Left ventricle myocardium inferior (tissue), 1 donor: Measurements from ENCODE around the gene ELOB. TPM values are rescaled to one million over a fixed set of nuclear protein-coding genes. Genes with fewer than 3 reads are reported as not detected.

Source experiments
- DNase-seq: peaks from one replicate; pipeline ENCODE4 v3.0.0-alpha.2; 2020
- H3K27ac ChIP-seq: fragments of 200-600 bp; replicated peaks from 2 replicates; pipeline ENCODE4 v1.8.0; 2021
- H3K27me3 ChIP-seq: fragments of 200-600 bp; 2 replicates; pipeline ENCODE4 v1.8.0; 2021; ENCODE audit warnings: low read depth
- H3K36me3 ChIP-seq: fragments of 200-600 bp; 2 replicates; pipeline ENCODE4 v1.8.0; 2021
- H3K4me1 ChIP-seq: fragments of 200-600 bp; 2 replicates; pipeline ENCODE4 v1.8.0; 2021
- H3K4me3 ChIP-seq: fragments of 200-600 bp; 2 replicates; pipeline ENCODE4 v1.8.0; 2021; ENCODE audit warnings: mild to moderate bottlenecking, moderate library complexity
- H3K9me3 ChIP-seq: fragments of 200-600 bp; replicated peaks from 2 replicates; pipeline ENCODE4 v1.8.0; 2021
- intact Hi-C: fragments of 100-400 bp; cut with micrococcal nuclease; formaldehyde crosslinking; loops from one replicate; pipeline ENCODE4 v1.11.0; 2022
- total RNA-seq: library from RNA; stranded (reverse); fragmentation: NEBNext Ultra II Directional; extraction: Animal tissue kit (Norgen Biotek cat#: 25700); gene quantifications from one replicate; pipeline ENCODE4 v1.2.1, GENCODE V29; 2021
- TF ChIP-seq, protein P1 (sequence below): fragments of 200-600 bp; IDR thresholded peaks from 2 replicates; pipeline ENCODE4 v1.8.0; 2021; ENCODE audit warnings: antibody characterized with exemption, mild to moderate bottlenecking, borderline replicate concordance
- donor health status: DM: no; HTN: yes; CAD: no; lungs with severe emphysema.

Gene ELOB
- total RNA-seq, 1 donor from 2014 or later: 304 TPM

DNA sequence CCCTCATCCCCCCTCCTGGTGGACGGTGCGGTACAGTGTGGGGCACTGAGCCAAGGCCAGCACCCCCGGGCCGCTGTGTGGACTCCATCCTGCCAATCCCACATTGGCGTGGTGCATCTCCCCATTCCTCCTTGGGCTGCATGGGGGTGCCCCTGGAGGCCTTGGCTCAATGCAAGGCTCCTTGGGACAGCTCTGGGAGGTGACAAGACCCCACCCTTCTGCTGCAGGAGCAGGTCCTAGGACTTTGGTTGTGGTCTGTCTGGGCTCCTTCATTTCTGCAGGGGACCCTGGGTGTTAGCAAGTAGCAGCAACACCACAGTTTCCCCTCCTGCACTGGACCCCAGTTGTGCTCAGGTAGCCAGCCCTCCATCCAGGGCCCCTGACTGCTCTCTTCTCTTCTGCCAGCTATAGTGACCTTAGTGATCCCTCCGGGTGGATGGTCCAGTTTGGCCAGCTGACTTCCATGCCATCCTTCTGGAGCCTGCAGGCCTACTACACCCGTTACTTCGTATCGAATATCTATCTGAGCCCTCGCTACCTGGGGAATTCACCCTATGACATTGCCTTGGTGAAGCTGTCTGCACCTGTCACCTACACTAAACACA, 41.3 kb upstream of the ELOB start:
- no peak for DNase-seq
- Histone ChIP-seq H3K36me3 (no peaks in the 10 kb centered on the region), H3K4me3 (no peak overlapping the region), H3K27me3 (peaks cover 88% of the 10 kb centered on the region), H3K9me3 (no peaks in the 10 kb centered on the region), H3K27ac (no peak overlapping the region), H3K4me1 (no peaks in the 10 kb centered on the region)
- TF ChIP-seq, protein P1, sequence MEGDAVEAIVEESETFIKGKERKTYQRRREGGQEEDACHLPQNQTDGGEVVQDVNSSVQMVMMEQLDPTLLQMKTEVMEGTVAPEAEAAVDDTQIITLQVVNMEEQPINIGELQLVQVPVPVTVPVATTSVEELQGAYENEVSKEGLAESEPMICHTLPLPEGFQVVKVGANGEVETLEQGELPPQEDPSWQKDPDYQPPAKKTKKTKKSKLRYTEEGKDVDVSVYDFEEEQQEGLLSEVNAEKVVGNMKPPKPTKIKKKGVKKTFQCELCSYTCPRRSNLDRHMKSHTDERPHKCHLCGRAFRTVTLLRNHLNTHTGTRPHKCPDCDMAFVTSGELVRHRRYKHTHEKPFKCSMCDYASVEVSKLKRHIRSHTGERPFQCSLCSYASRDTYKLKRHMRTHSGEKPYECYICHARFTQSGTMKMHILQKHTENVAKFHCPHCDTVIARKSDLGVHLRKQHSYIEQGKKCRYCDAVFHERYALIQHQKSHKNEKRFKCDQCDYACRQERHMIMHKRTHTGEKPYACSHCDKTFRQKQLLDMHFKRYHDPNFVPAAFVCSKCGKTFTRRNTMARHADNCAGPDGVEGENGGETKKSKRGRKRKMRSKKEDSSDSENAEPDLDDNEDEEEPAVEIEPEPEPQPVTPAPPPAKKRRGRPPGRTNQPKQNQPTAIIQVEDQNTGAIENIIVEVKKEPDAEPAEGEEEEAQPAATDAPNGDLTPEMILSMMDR: no peak
- intact Hi-C loops: no loop called here

GRCh38 chr16:2817340-2818271, 40.5 kb upstream of the ELOB start:
- Histone ChIP-seq H3K27me3 (peaks cover 96% of the 10 kb centered on the region), H3K9me3 (no peaks in the 10 kb centered on the region), H3K4me3 (no peak overlapping the region), H3K4me1 (no peaks in the 10 kb centered on the region), H3K27ac (no peak overlapping the region), H3K36me3 (no peaks in the 10 kb centered on the region)
- TF ChIP-seq, protein P1: no peak
- intact Hi-C loops: no loop called here
- DNase-seq: no peak

DNA sequence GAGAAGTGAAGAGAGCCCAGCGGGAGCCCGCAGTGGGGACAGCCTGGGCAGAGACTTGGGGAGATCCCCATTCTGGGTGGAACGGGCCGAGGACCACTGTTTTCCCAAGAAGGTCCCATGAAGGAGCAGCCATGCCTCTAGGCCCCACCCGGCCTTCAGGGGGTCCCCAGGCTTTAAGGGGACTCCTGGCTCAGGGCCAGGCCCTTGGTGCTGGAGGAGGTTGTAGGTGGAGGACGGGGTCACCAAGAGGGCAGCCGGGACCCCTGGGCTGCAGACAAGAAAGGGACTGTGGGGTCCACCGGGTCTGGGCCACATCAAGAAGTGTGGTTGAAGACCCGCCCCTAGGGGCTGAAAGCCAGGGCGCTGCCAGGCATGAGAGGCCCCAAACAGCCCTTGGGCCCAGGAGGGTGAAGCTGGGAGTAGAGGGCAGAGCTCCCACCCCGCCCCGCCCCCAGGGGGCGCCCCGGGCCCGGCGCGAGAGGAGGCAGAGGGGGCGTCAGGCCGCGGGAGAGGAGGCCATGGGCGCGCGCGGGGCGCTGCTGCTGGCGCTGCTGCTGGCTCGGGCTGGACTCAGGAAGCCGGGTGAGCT, 39.8 kb upstream of the ELOB start, which contains the start of gene PRSS21:
Gene PRSS21, plus strand, starts transcription at position 487 of the 589 bp plus-strand sequence. Its CDS starts 32 bp downstream, at position 519.
- H3K4me3 ChIP-seq: no peak within 1 kb of the TSS
- no peaks in the 10 kb centered on the region for H3K36me3 ChIP-seq
- no peaks in the 10 kb centered on the region for H3K9me3 ChIP-seq
- intact Hi-C loops: no loop called here
- peaks cover 100% of the 10 kb centered on the region for H3K27me3 ChIP-seq
- H3K27ac ChIP-seq: no peak within 1 kb of the TSS
- TF ChIP-seq, protein P1: no peak
- H3K4me1 ChIP-seq: peaks cover 4% of the 10 kb centered on the region
- DNase-seq: no peak

DNA sequence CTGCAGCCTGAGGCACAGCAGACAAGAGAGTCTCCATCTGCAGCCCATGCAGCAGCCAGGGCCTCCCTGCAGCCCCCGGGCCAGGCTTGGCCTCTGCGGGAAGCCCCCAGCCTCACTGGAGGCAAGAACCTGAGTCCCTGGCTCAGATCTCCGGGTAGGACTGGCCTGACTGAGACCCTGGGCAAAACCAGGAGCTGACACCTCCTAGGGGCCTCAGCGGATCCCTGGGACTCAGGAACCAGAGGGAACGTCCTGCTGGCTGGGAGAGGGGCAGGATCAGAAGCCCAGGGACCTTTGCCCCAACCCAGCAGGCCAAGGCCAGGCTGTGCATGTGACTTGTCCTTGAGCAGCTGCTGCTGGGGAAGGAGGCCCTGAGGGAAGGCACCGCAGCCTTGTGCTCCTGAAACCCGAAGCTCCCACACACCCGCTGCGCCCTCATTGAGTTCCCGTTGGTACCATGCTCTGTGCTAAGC, 38.3 kb upstream of the ELOB start:
- intact Hi-C loops: no loop called here
- no peaks in the 10 kb centered on the region for H3K9me3 ChIP-seq
- no peaks in the 10 kb centered on the region for H3K36me3 ChIP-seq
- H3K27me3 ChIP-seq: peaks cover 95% of the 10 kb centered on the region
- TF ChIP-seq, protein P1: no peak
- peaks cover 7% of the 10 kb centered on the region for H3K4me1 ChIP-seq
- no peak overlapping the region for H3K4me3 ChIP-seq
- no peak for DNase-seq
- H3K27ac ChIP-seq: no peak overlapping the region

- Histone ChIP-seq H3K4me3 (no peak overlapping the region), H3K4me1 (peaks cover 7% of the 10 kb centered on the region), H3K27me3 (peaks cover 92% of the 10 kb centered on the region), H3K36me3 (no peaks in the 10 kb centered on the region), H3K27ac (no peak overlapping the region), H3K9me3 (no peaks in the 10 kb centered on the region)
- TF ChIP-seq, protein P1: no peak
- DNase-seq: no peak
- intact Hi-C loops: no loop called here
Measured at GRCh38 chr16:2814551-2815298, 37.6 kb upstream of the ELOB start.
